ENCODE results near the gene CSRP1. TPM values are rescaled to one million over a fixed set of nuclear protein-coding genes. Genes with fewer than 3 reads are reported as not detected.
"Not testable (repeated sequence)": the region's sequence is repeated elsewhere in the genome, so short reads cannot be mapped to it uniquely, and the experiment has no call there.

Gene CSRP1
- total RNA-seq, 4 donors from 2014 or later = 285 to 835 (median 454) TPM

- H3K4me1 ChIP-seq = peaks cover 0 to 11% of the 10 kb centered on the region in 2 donors
- no peak overlapping the region for H3K4me3 ChIP-seq (replicated peaks in 1 of 3)
- no peaks in the 10 kb centered on the region for H3K27me3 ChIP-seq
- no peaks in the 10 kb centered on the region for H3K36me3 ChIP-seq
- intact Hi-C loops (cut with DNase I) = no loop called here
- TF ChIP-seq CTCF (IDR thresholded peaks at IDR 0.05) (no peak), POLR2A (IDR thresholded peaks at IDR 0.05) (no peak)
- no peak for DNase-seq
- H3K9me3 ChIP-seq = no peaks in the 10 kb centered on the region
- no peak overlapping the region for H3K27ac ChIP-seq
- 89 to 93% methylated on average over 5 of the region's 5 CpGs for WGBS, 2 donors
Observed at GRCh38 chr1:201527879-201528278, 21.0 kb upstream of the CSRP1 start.

- Histone ChIP-seq H3K9me3 (no peaks in the 10 kb centered on the region), H3K4me1 (no peaks in the 10 kb centered on the region), H3K36me3 (no peaks in the 10 kb centered on the region), H3K27ac (no peak overlapping the region), H3K4me3 (replicated peaks in 1 of 3) (no peak overlapping the region), H3K27me3 (no peaks in the 10 kb centered on the region)
- DNase-seq = no peak
- WGBS, 2 donors = 97 to 98% methylated on average over 1 of the region's 1 CpG
- intact Hi-C loops (cut with DNase I) = no loop called here
- TF ChIP-seq CTCF (IDR thresholded peaks at IDR 0.05) (no peak), POLR2A (IDR thresholded peaks at IDR 0.05) (no peak)
Observed at GRCh38 chr1:201525193-201525778, 18.4 kb upstream of the CSRP1 start.

- H3K4me1 ChIP-seq; H3K9me3 ChIP-seq; intact Hi-C loops (cut with DNase I); DNase-seq; H3K27me3 ChIP-seq; H3K4me3 ChIP-seq (replicated peaks in 1 of 3); H3K27ac ChIP-seq; H3K36me3 ChIP-seq: not testable (repeated sequence)
- 86% methylated on average over 14 of the region's 14 CpGs for WGBS, 2 donors
Observed at GRCh38 chr1:201520046-201520575, 13.2 kb upstream of the CSRP1 start.

- 91 to 94% methylated on average over 5 of the region's 5 CpGs for WGBS, 2 donors
- H3K27ac ChIP-seq = no peak overlapping the region
- intact Hi-C loops (cut with DNase I) = no loop called here
Observed at GRCh38 chr1:201518071-201518470, 11.1 kb upstream of the CSRP1 start.

GRCh38 chr1:201517631-201518030 is 10.7 kb upstream of the CSRP1 start:
- no peak for DNase-seq
- H3K4me1 ChIP-seq = peaks cover 5 to 7% of the 10 kb centered on the region in 2 donors
- TF ChIP-seq POLR2A (IDR thresholded peaks at IDR 0.05) (no peak), CTCF (IDR thresholded peaks at IDR 0.05) (no peak)
- no peaks in the 10 kb centered on the region for H3K9me3 ChIP-seq
- H3K27ac ChIP-seq = no peak overlapping the region
- WGBS, 2 donors = 77 to 81% methylated on average over 7 of the region's 7 CpGs
- H3K27me3 ChIP-seq = no peaks in the 10 kb centered on the region
- intact Hi-C loops (cut with DNase I) = no loop called here
- H3K36me3 ChIP-seq = no peaks in the 10 kb centered on the region
- no peak overlapping the region for H3K4me3 ChIP-seq (replicated peaks in 1 of 3)

More at GRCh38 chr1:201518071-201518470, 11.1 kb upstream of the CSRP1 start:
- TF ChIP-seq POLR2A (IDR thresholded peaks at IDR 0.05) (no peak), CTCF (IDR thresholded peaks at IDR 0.05) (no peak)
- Histone ChIP-seq H3K4me3 (replicated peaks in 1 of 3) (no peak overlapping the region), H3K9me3 (no peaks in the 10 kb centered on the region), H3K4me1 (peaks cover 2 to 4% of the 10 kb centered on the region in 2 donors), H3K27me3 (no peaks in the 10 kb centered on the region), H3K36me3 (no peaks in the 10 kb centered on the region)
- DNase-seq = no peak
